Measurements from ENCODE around the gene EXOC6B.

DNA sequence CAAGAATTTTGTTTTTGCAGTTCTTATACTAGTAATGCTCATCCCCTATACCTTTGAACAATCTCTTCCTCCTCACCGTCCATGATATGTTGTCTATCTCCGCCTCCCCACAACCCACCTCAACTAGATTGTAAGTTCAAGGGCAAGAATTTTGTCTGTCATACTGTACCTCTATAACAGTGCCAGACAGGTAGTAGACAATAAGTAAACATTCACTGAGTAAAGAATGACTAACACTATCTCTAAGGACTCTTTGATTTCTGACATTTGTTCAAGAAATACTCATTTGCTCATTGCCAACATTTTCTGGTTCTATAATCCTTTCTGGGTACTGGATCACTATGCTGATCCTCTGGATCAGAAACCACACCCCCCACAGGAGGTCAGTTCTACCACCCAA, 82.4 kb downstream of the EXOC6B start:
- TF ChIP-seq SUZ12 (IDR thresholded peaks at IDR 0.05; ENCODE audit: extremely low read depth, insufficient read depth, insufficient read length) (no peak), YY1 (IDR thresholded peaks at IDR 0.05; ENCODE audit: insufficient read depth, insufficient read length) (no peak)

All from NT2/D1 (cell line).